ENCODE measurements around the gene TUBG2. TPM values are rescaled to one million over a fixed set of nuclear protein-coding genes. Genes with fewer than 3 reads are reported as not detected.
A peak's percentile ranks its signal among the peaks of the same experiment; 100 is the strongest.

The TUBG2 gene
- total RNA-seq, 2 experiments from 2014 or later: 9.0 to 9.7 TPM

GRCh38 chr17:42683407-42684034 is 24.4 kb downstream of the TUBG2 start:
- no peak overlapping the region for H3K27ac ChIP-seq (ENCODE audit: low read depth in 1 of 2, low read length in 2 of 2)
- H3K36me3 Mint-ChIP-seq (ENCODE audit: low read depth): no peaks in the 10 kb centered on the region
- peaks cover 51% of the 10 kb centered on the region for H3K4me1 ChIP-seq (ENCODE audit: insufficient read depth, low read length)
- H3K27me3 Mint-ChIP-seq: peaks cover 49% of the 10 kb centered on the region
- DNase-seq (peak in 2 of 14 experiments; percentile 24 to 42), ATAC-seq (ENCODE audit: poor library complexity) (no peak)
- no peak for TF ChIP-seq CTCF (IDR thresholded peaks at IDR 0.05)
- peak overlapping the region; percentile 47 for H3K4me3 ChIP-seq (ENCODE audit: low read length)
- peak overlapping the region; percentile 78 for H3K4me3 Mint-ChIP-seq
- intact Hi-C loops (cut with DNase I, micrococcal nuclease): loop anchor here in 1 of 2 experiments (5.0 kb wide), 1 partner anchor 59 kb away; no protein-coding TSS in a partner anchor
- H3K27me3 ChIP-seq (ENCODE audit: control insufficient read depth in 1 of 2, insufficient read depth in 2 of 2, low read length in 2 of 2): peaks cover 31% of the 10 kb centered on the region in 2 experiments
- POLR2A ChIA-PET: interaction anchor here (0.7 to 1.4 kb wide), 4 partner anchors 12 to 78 kb away, joined by 3 to 6 read pairs (median 4); partner anchors contain the start of genes RAMP2, RETREG3 and TUBG1
- H3K9me3 ChIP-seq (ENCODE audit: control insufficient read depth in 1 of 2, insufficient read depth in 1 of 2, low read length in 2 of 2): peaks cover 0 to 6% of the 10 kb centered on the region in 2 experiments
- H3K4me1 Mint-ChIP-seq (ENCODE audit: low read depth): peaks cover 50% of the 10 kb centered on the region
- no peak overlapping the region for H3K27ac Mint-ChIP-seq
- H3K36me3 ChIP-seq (ENCODE audit: insufficient read depth, low read length): no peaks in the 10 kb centered on the region
- H3K9me3 Mint-ChIP-seq: no peaks in the 10 kb centered on the region
- CTCF ChIA-PET: interaction anchor here (1.0 to 2.0 kb wide), 2 partner anchors 9 to 105 kb away, joined by 3 to 10 read pairs; partner anchors contain the start of gene PSMC3IP

- Histone ChIP-seq H3K9me3 (ENCODE audit: control insufficient read depth in 1 of 2, insufficient read depth in 1 of 2, low read length in 2 of 2) (peaks cover 0 to 4% of the 10 kb centered on the region in 2 experiments), H3K4me1 (ENCODE audit: insufficient read depth, low read length) (peaks cover 35% of the 10 kb centered on the region), H3K27me3 (ENCODE audit: control insufficient read depth in 1 of 2, insufficient read depth in 2 of 2, low read length in 2 of 2) (peaks cover 31% of the 10 kb centered on the region in 2 experiments), H3K36me3 (ENCODE audit: insufficient read depth, low read length) (no peaks in the 10 kb centered on the region), H3K27ac (ENCODE audit: low read depth in 1 of 2, low read length in 2 of 2) (no peak overlapping the region), H3K4me3 (ENCODE audit: low read length) (no peak overlapping the region)
- no peak overlapping the region for H3K4me3 Mint-ChIP-seq
- intact Hi-C loops (cut with DNase I, micrococcal nuclease): loop anchor here in 1 of 2 experiments (5.0 kb wide), 1 partner anchor 57 kb away; no protein-coding TSS in a partner anchor
- CTCF ChIA-PET: no interaction called here
- POLR2A ChIA-PET: no interaction called here
- no peak for TF ChIP-seq CTCF (IDR thresholded peaks at IDR 0.05)
- H3K9me3 Mint-ChIP-seq: no peaks in the 10 kb centered on the region
- H3K27ac Mint-ChIP-seq: no peak overlapping the region
- DNase-seq (no peak), ATAC-seq (ENCODE audit: poor library complexity) (no peak)
- peaks cover 45% of the 10 kb centered on the region for H3K27me3 Mint-ChIP-seq
- peaks cover 35% of the 10 kb centered on the region for H3K4me1 Mint-ChIP-seq (ENCODE audit: low read depth)
- H3K36me3 Mint-ChIP-seq (ENCODE audit: low read depth): no peaks in the 10 kb centered on the region
Measured at GRCh38 chr17:42684929-42685556, 26.0 kb downstream of the TUBG2 start.

GRCh38 chr17:42685831-42686230 is 26.7 kb downstream of the TUBG2 start:
- Mint-ChIP-seq H3K36me3 (ENCODE audit: low read depth) (no peaks in the 10 kb centered on the region), H3K9me3 (no peaks in the 10 kb centered on the region), H3K4me1 (ENCODE audit: low read depth) (peaks cover 30% of the 10 kb centered on the region), H3K4me3 (no peak overlapping the region), H3K27ac (no peak overlapping the region), H3K27me3 (peaks cover 41% of the 10 kb centered on the region)
- no peak for ATAC-seq (ENCODE audit: poor library complexity)
- Histone ChIP-seq H3K4me3 (ENCODE audit: low read length) (no peak overlapping the region), H3K9me3 (ENCODE audit: control insufficient read depth in 1 of 2, insufficient read depth in 1 of 2, low read length in 2 of 2) (no peaks in the 10 kb centered on the region), H3K27me3 (ENCODE audit: control insufficient read depth in 1 of 2, insufficient read depth in 2 of 2, low read length in 2 of 2) (peaks cover 24 to 27% of the 10 kb centered on the region in 2 experiments), H3K4me1 (ENCODE audit: insufficient read depth, low read length) (peaks cover 29% of the 10 kb centered on the region), H3K27ac (ENCODE audit: low read depth in 1 of 2, low read length in 2 of 2) (no peak overlapping the region), H3K36me3 (ENCODE audit: insufficient read depth, low read length) (no peaks in the 10 kb centered on the region)
- ChIA-PET POLR2A (no interaction called here), CTCF (no interaction called here)
- TF ChIP-seq CTCF (IDR thresholded peaks at IDR 0.05): no peak
- DNase-seq: no peak
- intact Hi-C loops (cut with DNase I, micrococcal nuclease): no loop called here
